ENCODE data around the gene GPR137C. TPM values are rescaled to one million over a fixed set of nuclear protein-coding genes. Genes with fewer than 3 reads are reported as not detected.

GPR137C gene
- total and polyA plus RNA-seq, 2 of the 4 experiments (the other 2 are of a cell fraction), result 0.72 to 0.91 TPM

DNA sequence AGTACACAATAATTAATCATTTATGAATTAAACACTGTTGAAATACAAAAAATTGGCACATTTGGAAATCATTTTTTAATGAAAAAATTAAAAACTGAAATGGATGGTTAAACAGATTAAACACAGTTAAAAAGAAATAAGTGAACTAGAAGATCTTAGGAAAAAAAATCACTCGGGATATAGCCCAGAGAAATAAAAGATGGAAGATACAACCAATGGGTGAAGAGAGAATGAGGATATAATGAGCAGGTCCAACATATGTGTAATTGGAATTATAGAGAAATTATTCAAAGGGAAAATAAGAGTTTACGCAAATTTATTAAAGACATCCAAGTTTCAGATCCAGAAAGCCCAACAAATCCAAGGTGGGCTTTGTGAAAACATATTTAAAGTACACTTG is 6.1 kb downstream of the GPR137C start:
- intact Hi-C loops (cut with micrococcal nuclease), result no loop called here
- H3K9ac ChIP-seq (ENCODE audit: low read depth, low read length), result no peak overlapping the region
- no peaks in the 10 kb centered on the region for H3K27me3 ChIP-seq (ENCODE audit: control insufficient read depth, insufficient read depth, low read length)
- dilution Hi-C loops (cut with HindIII; ENCODE audit: low sequenced_read_pairs, unreplicated experiment), result no loop called here
- no peak overlapping the region for H3K4me3 ChIP-seq (ENCODE audit: insufficient read depth, low read depth, low read length)
- no peak overlapping the region for H2AK9ac ChIP-seq (replicated peaks; ENCODE audit: low read depth, low read length, poor library complexity)
- H3K56ac ChIP-seq (ENCODE audit: extremely low read depth, insufficient read depth, low read length), result no peak overlapping the region
- TF ChIP-seq CEBPB (IDR thresholded peaks at IDR 0.05; ENCODE audit: low read depth, low read length) (no peak), MAZ (IDR thresholded peaks at IDR 0.05; ENCODE audit: borderline replicate concordance, low read depth, low read length) (no peak), MAFK (IDR thresholded peaks at IDR 0.05; ENCODE audit: low read depth, low read length) (no peak), MXI1 (IDR thresholded peaks at IDR 0.05; ENCODE audit: borderline replicate concordance, low read depth, low read length) (no peak), SMC3 (IDR thresholded peaks at IDR 0.05; ENCODE audit: low read depth, low read length) (no peak), CHD1 (IDR thresholded peaks at IDR 0.05; ENCODE audit: low read depth, low read length) (no peak), FOS (IDR thresholded peaks at IDR 0.05; ENCODE audit: low read depth, low read length) (no peak), USF2 (IDR thresholded peaks at IDR 0.05; ENCODE audit: low read depth, low read length) (no peak), RAD21 (IDR thresholded peaks at IDR 0.05; ENCODE audit: low read length) (no peak), BHLHE40 (IDR thresholded peaks at IDR 0.05; ENCODE audit: low read depth, low read length) (no peak), RFX5 (IDR thresholded peaks at IDR 0.05; ENCODE audit: low read depth, low read length) (no peak), POLR2A (IDR thresholded peaks at IDR 0.05; ENCODE audit: low read depth, low read length) (no peak), NFE2L2 (IDR thresholded peaks at IDR 0.05; ENCODE audit: low read depth, low read length) (no peak), RCOR1 (IDR thresholded peaks at IDR 0.05; ENCODE audit: insufficient replicate concordance, low read length) (no peak)
- TF ChIP-seq, protein P1, sequence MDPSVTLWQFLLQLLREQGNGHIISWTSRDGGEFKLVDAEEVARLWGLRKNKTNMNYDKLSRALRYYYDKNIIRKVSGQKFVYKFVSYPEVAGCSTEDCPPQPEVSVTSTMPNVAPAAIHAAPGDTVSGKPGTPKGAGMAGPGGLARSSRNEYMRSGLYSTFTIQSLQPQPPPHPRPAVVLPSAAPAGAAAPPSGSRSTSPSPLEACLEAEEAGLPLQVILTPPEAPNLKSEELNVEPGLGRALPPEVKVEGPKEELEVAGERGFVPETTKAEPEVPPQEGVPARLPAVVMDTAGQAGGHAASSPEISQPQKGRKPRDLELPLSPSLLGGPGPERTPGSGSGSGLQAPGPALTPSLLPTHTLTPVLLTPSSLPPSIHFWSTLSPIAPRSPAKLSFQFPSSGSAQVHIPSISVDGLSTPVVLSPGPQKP (IDR thresholded peaks at IDR 0.05; ENCODE audit: borderline replicate concordance, low read depth, low read length), result no peak
- no peak overlapping the region for H2BK20ac ChIP-seq (ENCODE audit: low read depth, low read length)
- no peaks in the 10 kb centered on the region; the same call in 1 of the 2 replicates for H3K9me1 ChIP-seq (ENCODE audit: insufficient read depth, low read length)
- no peak for DNase-seq
- no peak overlapping the region for H3K18ac ChIP-seq (ENCODE audit: low read depth, low read length)
- no peak overlapping the region for H3K4me2 ChIP-seq (ENCODE audit: low read depth, low read length)
- no peak overlapping the region for H3K27ac ChIP-seq (ENCODE audit: insufficient read depth, low read length)
- no TSS peak for BruUV-seq (replicated peaks)
- no peaks in the 10 kb centered on the region for H3K36me3 ChIP-seq (ENCODE audit: control insufficient read depth, insufficient read depth, low read length)
- H4K91ac ChIP-seq (ENCODE audit: insufficient read depth, low read depth, low read length), result no peak overlapping the region
- H4K5ac ChIP-seq (ENCODE audit: low read depth, low read length), result no peak overlapping the region
- 100% methylated on average over 1 of the region's 2 CpGs; no CpG with 5 or more reads in 1 of the 2 experiments for WGBS, 2 experiments (ENCODE audit: extremely low coverage in 2 of 2, insufficient read length in 1 of 2)
- H3K4ac ChIP-seq (ENCODE audit: low read depth, low read length), result no peak overlapping the region
- no peak overlapping the region for H4K8ac ChIP-seq (ENCODE audit: low read depth in 2 of 2, low read length in 2 of 2)
- peaks cover 2% of the 10 kb centered on the region for H3K4me1 ChIP-seq (ENCODE audit: control insufficient read depth, insufficient read depth, low read length)
- H3K79me1 ChIP-seq (ENCODE audit: low read depth in 1 of 2, low read length in 2 of 2), result peaks cover 0 to 5% of the 10 kb centered on the region in 2 experiments; a peak in 2 of 4 replicates
- H3K14ac ChIP-seq (replicated peaks; ENCODE audit: low read depth, low read length), result no peak overlapping the region
- H3K23ac ChIP-seq (ENCODE audit: low read depth, low read length), result no peak overlapping the region
- H2BK15ac ChIP-seq (ENCODE audit: low read depth, low read length), result no peak overlapping the region
- in situ Hi-C loops (cut with MboI; ENCODE audit: low sequenced_read_pairs), result no loop called here
- no peak overlapping the region for H2BK5ac ChIP-seq (ENCODE audit: low read depth, low read length, poor library complexity, severe bottlenecking)
- no peak overlapping the region for H2AK5ac ChIP-seq (ENCODE audit: low read depth, low read length)
- no peak overlapping the region for H2AFZ ChIP-seq (replicated peaks; ENCODE audit: low read length, poor library complexity)
- POLR2A ChIA-PET (ENCODE audit: unreplicated experiment), result no interaction called here
- H3K9me3 ChIP-seq (ENCODE audit: control insufficient read depth, insufficient read depth, low read length), result peaks cover 2% of the 10 kb centered on the region; the same call in 1 of the 2 replicates
- ATAC-seq (ENCODE audit: low read depth), result no peak
- CTCF ChIA-PET, result no interaction called here
- no peak overlapping the region for H2BK120ac ChIP-seq (ENCODE audit: low read depth, low read length)
- H4K20me1 ChIP-seq (ENCODE audit: insufficient read depth, low read length), result no peaks in the 10 kb centered on the region
